NB4 (cell line): Measurements from ENCODE around the gene CD300LF.

ENCODE experiments used
- MYC ChIP-seq: IDR thresholded peaks from 2 replicates; pipeline ENCODE4 v1.6.1; 2011; ENCODE audit warnings: low read depth, low read length
- POLR2A ChIP-seq: IDR thresholded peaks from 2 replicates; pipeline ENCODE4 v1.6.1; 2011; ENCODE audit warnings: mild to moderate bottlenecking; ENCODE audit not compliant: insufficient read length; ENCODE audit errors: extremely low read depth
- TF ChIP-seq, protein P1 (sequence below): IDR thresholded peaks from one replicate; pipeline ENCODE4 v1.5.1; 2012; ENCODE audit warnings: low read depth, low read length
- TF ChIP-seq, protein P2 (sequence below): IDR thresholded peaks from 2 replicates; pipeline ENCODE4 v1.6.1; 2011; ENCODE audit warnings: low read depth, low read length

DNA sequence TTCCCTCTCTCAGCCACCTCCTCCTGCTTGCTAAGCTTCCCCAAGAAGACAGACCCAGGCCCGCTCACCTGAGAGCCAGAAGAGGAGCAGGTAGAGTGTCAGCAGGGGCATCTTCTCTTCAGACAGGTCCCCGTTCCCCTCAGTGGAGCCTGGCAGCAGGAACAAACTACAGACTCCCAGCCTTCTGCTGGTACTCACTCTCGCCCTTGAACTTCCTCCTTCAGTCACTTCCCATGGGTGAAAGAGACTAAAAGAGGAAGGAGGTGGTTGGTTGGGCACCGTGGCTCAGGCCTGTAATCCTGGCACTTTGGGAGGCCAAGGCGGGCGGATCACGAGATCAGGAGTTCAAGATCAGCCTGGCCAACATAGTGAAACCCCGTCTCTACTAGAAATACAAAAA, at the start of gene CD300LF:
- TF ChIP-seq, protein P1, sequence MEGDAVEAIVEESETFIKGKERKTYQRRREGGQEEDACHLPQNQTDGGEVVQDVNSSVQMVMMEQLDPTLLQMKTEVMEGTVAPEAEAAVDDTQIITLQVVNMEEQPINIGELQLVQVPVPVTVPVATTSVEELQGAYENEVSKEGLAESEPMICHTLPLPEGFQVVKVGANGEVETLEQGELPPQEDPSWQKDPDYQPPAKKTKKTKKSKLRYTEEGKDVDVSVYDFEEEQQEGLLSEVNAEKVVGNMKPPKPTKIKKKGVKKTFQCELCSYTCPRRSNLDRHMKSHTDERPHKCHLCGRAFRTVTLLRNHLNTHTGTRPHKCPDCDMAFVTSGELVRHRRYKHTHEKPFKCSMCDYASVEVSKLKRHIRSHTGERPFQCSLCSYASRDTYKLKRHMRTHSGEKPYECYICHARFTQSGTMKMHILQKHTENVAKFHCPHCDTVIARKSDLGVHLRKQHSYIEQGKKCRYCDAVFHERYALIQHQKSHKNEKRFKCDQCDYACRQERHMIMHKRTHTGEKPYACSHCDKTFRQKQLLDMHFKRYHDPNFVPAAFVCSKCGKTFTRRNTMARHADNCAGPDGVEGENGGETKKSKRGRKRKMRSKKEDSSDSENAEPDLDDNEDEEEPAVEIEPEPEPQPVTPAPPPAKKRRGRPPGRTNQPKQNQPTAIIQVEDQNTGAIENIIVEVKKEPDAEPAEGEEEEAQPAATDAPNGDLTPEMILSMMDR: no peak
- TF ChIP-seq POLR2A (no peak), MYC (no peak)
- TF ChIP-seq, protein P2, sequence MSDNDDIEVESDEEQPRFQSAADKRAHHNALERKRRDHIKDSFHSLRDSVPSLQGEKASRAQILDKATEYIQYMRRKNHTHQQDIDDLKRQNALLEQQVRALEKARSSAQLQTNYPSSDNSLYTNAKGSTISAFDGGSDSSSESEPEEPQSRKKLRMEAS: no peak
